Subcutaneous adipose tissue (tissue), 4 donors: ENCODE data around the gene GLIPR1L1. TPM values are rescaled to one million over a fixed set of nuclear protein-coding genes. Genes with fewer than 3 reads are reported as not detected.

ENCODE experiments used
- CTCF ChIP-seq: fragments of 450-650 bp; IDR thresholded peaks from one replicate; pipeline ENCODE4 v1.5.1; 2016; ENCODE audit warnings: low read depth, mild to moderate bottlenecking, control low read depth, antibody characterized with exemption, moderate library complexity
- total RNA-seq, 4 donors: library from RNA; depleted of rRNA; stranded (reverse); fragments of >200 nt; gene quantifications; one replicate each; pipeline ENCODE4 v1.1.0, GENCODE V29; 2016

Gene GLIPR1L1
- total RNA-seq, result not detected

- no peak for TF ChIP-seq CTCF
Observed at GRCh38 chr12:75334384-75335030, at the start of gene GLIPR1L1. Gene GLIPR1L1, plus strand, starts transcription at chr12:75334670. Its CDS starts 59 bp downstream, at chr12:75334729.

- no peak for TF ChIP-seq CTCF
Observed at GRCh38 chr12:75288860-75289259, 45.6 kb upstream of the GLIPR1L1 start.

GRCh38 chr12:75289753-75290152, 44.7 kb upstream of the GLIPR1L1 start:
- TF ChIP-seq CTCF, result no peak

- no peak for TF ChIP-seq CTCF
Observed at GRCh38 chr12:75291014-75291413, 43.5 kb upstream of the GLIPR1L1 start.

- TF ChIP-seq CTCF, result no peak
Observed at GRCh38 chr12:75294336-75294735, 40.1 kb upstream of the GLIPR1L1 start.

- TF ChIP-seq CTCF, result no peak
Observed at GRCh38 chr12:75294797-75295196, 39.7 kb upstream of the GLIPR1L1 start.

GRCh38 chr12:75302225-75302624, 32.2 kb upstream of the GLIPR1L1 start:
- no peak for TF ChIP-seq CTCF
